GM18517 (cell line): Measurements from ENCODE around the gene DGCR6L.
"Not testable (repeated sequence)": the region's sequence is repeated elsewhere in the genome, so short reads cannot be mapped to it uniquely, and the experiment has no call there.

Source experiments
- ATAC-seq: cut with Tn5 transposase; IDR thresholded peaks from one replicate; pipeline ENCODE4 v1.9.1; 2021; ENCODE audit warnings: mild to moderate bottlenecking, moderate library complexity; ENCODE audit not compliant: unreplicated experiment

DGCR6L gene

GRCh38 chr22:20328569-20328930 is 8.7 kb upstream of the DGCR6L start:
- ATAC-seq: not testable (repeated sequence)

GRCh38 chr22:20325996-20326395 is 6.1 kb upstream of the DGCR6L start:
- ATAC-seq: not testable (repeated sequence)

- ATAC-seq: no peak
Measured at GRCh38 chr22:20324139-20324516, 4.3 kb upstream of the DGCR6L start.

- not testable (repeated sequence) for ATAC-seq
Measured at GRCh38 chr22:20321552-20322211, 1.8 kb upstream of the DGCR6L start.

- ATAC-seq: not testable (repeated sequence)
Measured at GRCh38 chr22:20320659-20321551, 1.0 kb upstream of the DGCR6L start.

- ATAC-seq: peak; percentile 13
Measured at GRCh38 chr22:20319041-20319744, 667 bp downstream of the DGCR6L start.

GRCh38 chr22:20318043-20318688 is 1.7 kb downstream of the DGCR6L start:
- not testable (repeated sequence) for ATAC-seq

- ATAC-seq: not testable (repeated sequence)
Measured at GRCh38 chr22:20317402-20318042, 2.3 kb downstream of the DGCR6L start.

GRCh38 chr22:20316844-20317401 is 2.9 kb downstream of the DGCR6L start:
- ATAC-seq: no peak

- no peak for ATAC-seq
Measured at GRCh38 chr22:20316217-20316843, 3.5 kb downstream of the DGCR6L start.

GRCh38 chr22:20315337-20316216 is 4.3 kb downstream of the DGCR6L start:
- no peak for ATAC-seq

GRCh38 chr22:20314741-20315336 is 5.0 kb downstream of the DGCR6L start:
- not testable (repeated sequence) for ATAC-seq

GRCh38 chr22:20314206-20314605 is 5.7 kb downstream of the DGCR6L start:
- ATAC-seq: not testable (repeated sequence)

- not testable (repeated sequence) for ATAC-seq
Measured at GRCh38 chr22:20313306-20314077, 6.4 kb downstream of the DGCR6L start.

- ATAC-seq: no peak
Measured at GRCh38 chr22:20312396-20313191, 7.3 kb downstream of the DGCR6L start.

- ATAC-seq: not testable (repeated sequence)
Measured at GRCh38 chr22:20311249-20312062, 8.4 kb downstream of the DGCR6L start.
